SK-N-SH (cell line): ENCODE data around the gene SUPT20HL1.

Experiments used
- CTCF ChIP-seq: fragments of 200-600 bp; sonication (generic); IDR thresholded peaks from 2 replicates; pipeline ENCODE4 v1.6.1; 2017; ENCODE audit warnings: antibody characterized with exemption, mild to moderate bottlenecking, moderate library complexity
- FOXJ3 ChIP-seq: sonication (generic); formaldehyde crosslinking; IDR thresholded peaks from 2 replicates; pipeline ENCODE4 v1.5.1; 2020; ENCODE audit warnings: mild to moderate bottlenecking, missing genetic modification reagents
- PBX3 ChIP-seq: IDR thresholded peaks from 2 replicates; pipeline ENCODE4; 2012
- POLR2AphosphoS5 ChIP-seq: IDR thresholded peaks from 2 replicates; pipeline ENCODE4 v1.6.1; 2012; ENCODE audit warnings: low read depth, low read length
- SIN3A ChIP-seq: IDR thresholded peaks from 2 replicates; pipeline ENCODE4 v1.6.1; 2012; ENCODE audit warnings: low read depth, mild to moderate bottlenecking, low read length, moderate library complexity, borderline replicate concordance
- ZBTB33 ChIP-seq: IDR thresholded peaks from 2 replicates; pipeline ENCODE4 v1.4.0; 2012; ENCODE audit warnings: low read depth, borderline replicate concordance

- TF ChIP-seq SIN3A: no peak
- TF ChIP-seq ZBTB33: no peak
- TF ChIP-seq CTCF: no peak
- no peak for TF ChIP-seq PBX3
- no peak for TF ChIP-seq POLR2AphosphoS5
- TF ChIP-seq FOXJ3: no peak
Observed at GRCh38 chrX:24396236-24396930, 35.9 kb downstream of the SUPT20HL1 start.
